PFSK-1 (cell line): Measurements from ENCODE around the gene WDR49.

Experiments
- REST ChIP-seq, 2 experiments: IDR thresholded peaks; 2 replicates each; pipeline versions ENCODE4 v1.6.1 to v1.8.0; 2011 to 2012; ENCODE audit warnings: low read depth in 2 of 2, low read length in 2 of 2, control low read depth in 1 of 2, inconsistent platforms in 1 of 2, mild to moderate bottlenecking in 1 of 2, moderate library complexity in 1 of 2; ENCODE audit not compliant: insufficient read depth in 1 of 2
- TAF1 ChIP-seq: IDR thresholded peaks from 2 replicates; pipeline ENCODE4 v1.6.1; 2012; ENCODE audit warnings: low read length, control low read depth, borderline replicate concordance; ENCODE audit not compliant: insufficient read depth

GRCh38 chr3:167456157-167456799 lies 197.5 kb downstream of the WDR49 start:
- TF ChIP-seq REST (IDR thresholded peaks at IDR 0.05; ENCODE audit: insufficient read depth in 1 of 2, low read depth in 2 of 2, low read length in 2 of 2): no peak
- TF ChIP-seq TAF1: no peak
